Endometrium (tissue), 2 donors: ENCODE measurements around the gene PRSS23.

ENCODE experiments used
- FAIRE-seq: peaks from 2 replicates; lab custom pipeline; 2012; peaks lifted over from hg19 to GRCh38; lab: Jason Lieb, UNC
- donor health status: control.
- donor health status: control.

Gene PRSS23

GRCh38 chr11:86790867-86791849, 9.2 kb upstream of the PRSS23 start:
- no peak for FAIRE-seq

- FAIRE-seq = no peak
Observed at GRCh38 chr11:86792150-86792549, 8.2 kb upstream of the PRSS23 start.

GRCh38 chr11:86793307-86793706, 7.0 kb upstream of the PRSS23 start:
- no peak for FAIRE-seq

GRCh38 chr11:86795511-86795910, 4.8 kb upstream of the PRSS23 start:
- no peak for FAIRE-seq

GRCh38 chr11:86795949-86796348, 4.4 kb upstream of the PRSS23 start:
- no peak for FAIRE-seq

GRCh38 chr11:86797133-86797532, 3.2 kb upstream of the PRSS23 start:
- FAIRE-seq = no peak

GRCh38 chr11:86798988-86799387, 1.4 kb upstream of the PRSS23 start:
- peak; percentile 31 for FAIRE-seq

GRCh38 chr11:86799680-86800075, 664 bp upstream of the PRSS23 start:
- no peak for FAIRE-seq

GRCh38 chr11:86800960-86801272, 574 bp downstream of the PRSS23 start:
- no peak for FAIRE-seq

GRCh38 chr11:86801364-86801763, 1.0 kb downstream of the PRSS23 start:
- FAIRE-seq = no peak

- no peak for FAIRE-seq
Observed at GRCh38 chr11:86802146-86802545, 1.8 kb downstream of the PRSS23 start.

GRCh38 chr11:86802601-86803051, 2.3 kb downstream of the PRSS23 start:
- FAIRE-seq = peak; percentile 15

- no peak for FAIRE-seq
Observed at GRCh38 chr11:86803136-86804045, 3.0 kb downstream of the PRSS23 start.

- no peak for FAIRE-seq
Observed at GRCh38 chr11:86804951-86805350, 4.6 kb downstream of the PRSS23 start.

GRCh38 chr11:86805873-86806310, 5.5 kb downstream of the PRSS23 start:
- FAIRE-seq = no peak

- FAIRE-seq = no peak
Observed at GRCh38 chr11:86806903-86807302, 6.6 kb downstream of the PRSS23 start.

- FAIRE-seq = no peak
Observed at GRCh38 chr11:86807360-86807759, 7.0 kb downstream of the PRSS23 start.

GRCh38 chr11:86809561-86809960, 9.2 kb downstream of the PRSS23 start:
- FAIRE-seq = no peak

- FAIRE-seq = no peak
Observed at GRCh38 chr11:86810288-86810687, 9.9 kb downstream of the PRSS23 start.

GRCh38 chr11:86811637-86812321, 11.4 kb downstream of the PRSS23 start:
- FAIRE-seq = no peak

- FAIRE-seq = no peak
Observed at GRCh38 chr11:86812322-86812670, 12.0 kb downstream of the PRSS23 start.

- no peak for FAIRE-seq
Observed at GRCh38 chr11:86812981-86813380, 12.6 kb downstream of the PRSS23 start.
